EL (cell line): Measurements from ENCODE around the gene SRP68.
"Not testable (repeated sequence)": the region's sequence is repeated elsewhere in the genome, so short reads cannot be mapped to it uniquely, and the experiment has no call there.

Experiments
- DNase-seq: peaks from one replicate; pipeline ENCODE4 v3.0.0-alpha.2; 2016

SRP68 gene

GRCh38 chr17:76076146-76076764 lies 3.9 kb upstream of the SRP68 start:
- DNase-seq, result no peak

DNA sequence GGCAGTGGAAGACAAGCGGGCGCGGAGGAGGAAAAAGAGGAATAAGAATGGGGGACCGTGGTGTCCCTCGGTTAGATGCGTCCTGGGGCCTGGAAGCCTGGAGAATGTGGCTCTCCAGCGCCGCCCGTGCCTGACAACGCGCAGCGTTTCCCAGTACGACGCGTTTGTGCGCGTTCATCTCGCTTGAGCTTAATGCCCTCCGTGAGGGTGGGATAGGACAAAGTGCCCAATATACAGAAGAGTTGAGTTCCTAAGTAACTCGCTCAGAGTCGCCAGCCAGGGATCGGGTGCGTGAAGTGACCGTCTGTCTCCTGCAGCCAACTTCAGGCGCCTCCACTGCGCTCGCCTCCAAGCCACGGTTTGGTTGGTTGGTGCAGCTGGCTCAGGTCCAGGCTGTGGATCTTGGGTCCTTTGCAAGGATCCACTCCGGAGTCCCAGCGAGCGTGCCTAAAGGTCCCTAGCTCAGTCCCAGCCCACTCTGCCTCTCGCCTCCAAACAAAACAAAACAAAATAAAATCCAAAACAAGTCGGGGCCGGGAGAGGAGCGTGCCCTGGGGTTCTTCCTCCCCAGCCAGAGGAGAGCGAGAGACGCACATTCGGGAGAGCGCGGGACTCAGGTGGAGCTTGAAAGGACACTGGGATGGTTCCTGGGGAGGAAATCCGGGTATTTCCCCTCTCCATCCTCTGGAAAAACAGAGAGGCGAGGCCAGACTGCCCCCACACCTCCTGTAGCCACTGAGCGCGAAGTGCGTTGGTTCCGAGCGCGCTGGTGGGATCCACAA lies 3.2 kb upstream of the SRP68 start:
- DNase-seq, result no peak

GRCh38 chr17:76074390-76075363 lies 2.4 kb upstream of the SRP68 start, which contains the start of gene GALR2:
Gene GALR2, plus strand, starts transcription at chr17:76074781. Its CDS starts 103 bp downstream, at chr17:76074884.
- no peak for DNase-seq

GRCh38 chr17:76071531-76072147 lies 678 bp downstream of the SRP68 start:
- DNase-seq, result no peak

GRCh38 chr17:76065775-76066174 lies 6.5 kb downstream of the SRP68 start:
- no peak for DNase-seq

DNA sequence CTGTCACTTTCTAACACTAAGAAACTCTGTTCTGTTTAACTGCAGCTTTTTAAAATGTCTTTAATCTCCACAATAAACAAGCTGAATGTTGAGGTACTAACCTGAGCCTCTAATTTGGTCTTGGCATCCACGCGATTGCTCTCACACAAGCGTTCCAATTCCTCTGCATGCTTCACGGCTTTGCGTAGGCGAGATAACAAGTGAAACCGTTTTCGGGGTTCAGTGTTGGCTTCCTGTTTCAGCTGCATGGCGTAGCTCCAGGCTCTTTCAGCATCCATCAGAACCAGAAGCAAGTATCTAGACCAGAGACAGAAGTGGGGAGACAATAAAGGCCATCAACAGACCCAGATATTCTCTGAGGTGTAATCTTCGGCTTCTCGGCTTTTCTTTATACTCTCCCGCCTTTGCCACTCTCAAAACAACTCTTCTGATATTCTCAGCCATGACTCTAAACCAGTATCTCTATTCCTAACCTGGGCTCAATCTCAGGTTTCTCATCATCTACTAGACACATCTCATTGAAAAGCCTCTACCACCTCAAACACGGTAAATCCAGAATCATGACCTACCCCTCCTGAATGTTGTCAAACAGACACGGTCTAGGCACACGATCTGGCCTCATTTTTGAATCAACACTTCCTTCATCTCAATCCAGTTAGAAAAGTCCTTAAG lies 8.3 kb downstream of the SRP68 start:
- DNase-seq, result no peak

- not testable (repeated sequence) for DNase-seq
Observed at GRCh38 chr17:76058264-76058663, 14.1 kb downstream of the SRP68 start.

DNA sequence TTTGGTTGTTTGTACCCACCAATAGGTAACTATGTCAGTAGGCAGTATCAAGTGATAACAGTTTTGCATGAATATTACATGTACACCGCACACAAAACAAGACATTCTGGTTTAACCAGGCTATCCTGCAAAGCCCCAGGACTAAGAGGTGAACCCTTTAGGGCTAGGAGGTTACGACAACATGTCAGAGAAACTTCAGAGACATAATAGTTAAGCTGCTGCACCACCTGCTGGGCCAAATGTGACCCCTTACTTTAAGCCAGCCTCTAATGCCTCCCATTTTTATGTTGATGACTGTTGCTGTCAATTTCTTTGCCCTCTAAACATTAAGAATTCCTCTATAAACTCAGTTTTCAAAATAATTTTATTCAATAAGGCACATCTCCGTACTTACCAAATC lies 15.4 kb downstream of the SRP68 start:
- no peak for DNase-seq

- peak; percentile 41 for DNase-seq
Observed at GRCh38 chr17:76054112-76054476, 18.2 kb downstream of the SRP68 start.

- DNase-seq, result peak; percentile 74
Observed at GRCh38 chr17:76053246-76054111, 18.8 kb downstream of the SRP68 start.

DNA sequence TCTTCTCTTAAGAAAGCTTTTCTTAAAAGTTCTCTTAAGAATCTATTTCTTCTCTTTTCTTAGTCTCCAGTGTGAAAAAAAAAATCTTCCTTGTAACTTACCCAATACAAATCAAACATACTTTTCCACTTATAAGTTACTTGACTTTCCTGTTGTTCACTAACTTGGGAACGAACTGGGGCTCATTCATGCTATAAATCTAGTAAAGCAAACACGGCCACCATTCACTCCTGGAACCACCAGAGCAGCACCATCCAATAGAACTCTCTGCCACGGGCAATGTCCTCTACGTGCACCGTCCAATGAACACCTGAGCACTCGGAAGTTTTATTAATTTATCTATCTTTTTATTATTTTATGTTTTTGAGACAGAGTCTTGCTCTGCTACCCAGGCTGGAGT lies 20.8 kb downstream of the SRP68 start:
- DNase-seq, result no peak

DNA sequence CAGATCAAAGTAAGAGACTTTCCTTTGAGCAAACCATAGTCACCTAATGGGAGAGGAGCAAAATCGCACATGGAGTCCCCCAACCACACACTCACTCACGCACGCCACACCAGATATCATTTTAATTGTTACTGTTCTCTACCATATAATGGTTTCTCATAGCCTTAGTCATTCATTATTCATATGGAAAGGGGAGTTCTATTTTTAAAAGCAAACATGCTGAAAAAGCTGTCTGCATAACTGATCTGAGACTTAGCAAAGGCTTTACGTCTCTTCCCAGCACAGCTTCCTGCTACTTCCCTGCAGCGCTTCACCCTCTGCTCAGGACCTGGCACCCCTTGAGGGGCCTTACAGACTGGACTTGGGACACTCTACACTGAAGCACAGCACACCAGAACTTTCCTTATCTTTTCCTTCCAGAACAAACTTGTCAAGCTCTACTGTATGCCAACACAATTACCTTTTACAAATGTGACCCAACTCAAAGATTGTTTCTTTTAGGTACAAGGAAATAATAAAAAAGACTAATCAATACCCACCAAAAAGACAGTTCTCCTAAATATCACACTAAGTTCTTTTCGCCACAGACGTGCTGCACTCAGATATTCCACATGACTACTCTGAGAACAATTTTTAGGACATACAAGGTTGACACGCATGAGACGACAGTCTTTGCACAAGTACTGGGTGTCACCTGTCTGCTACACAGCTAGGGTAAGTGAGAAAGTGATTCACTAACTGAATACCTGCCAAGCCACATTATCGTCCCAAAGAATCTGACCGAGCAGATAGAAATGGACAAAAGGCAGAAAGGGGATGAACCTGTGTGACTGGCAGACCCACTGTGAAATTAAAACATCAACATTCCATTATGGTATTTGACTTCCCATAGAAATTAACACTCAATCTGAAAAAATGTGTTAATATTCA lies 21.5 kb downstream of the SRP68 start:
- no peak for DNase-seq

DNA sequence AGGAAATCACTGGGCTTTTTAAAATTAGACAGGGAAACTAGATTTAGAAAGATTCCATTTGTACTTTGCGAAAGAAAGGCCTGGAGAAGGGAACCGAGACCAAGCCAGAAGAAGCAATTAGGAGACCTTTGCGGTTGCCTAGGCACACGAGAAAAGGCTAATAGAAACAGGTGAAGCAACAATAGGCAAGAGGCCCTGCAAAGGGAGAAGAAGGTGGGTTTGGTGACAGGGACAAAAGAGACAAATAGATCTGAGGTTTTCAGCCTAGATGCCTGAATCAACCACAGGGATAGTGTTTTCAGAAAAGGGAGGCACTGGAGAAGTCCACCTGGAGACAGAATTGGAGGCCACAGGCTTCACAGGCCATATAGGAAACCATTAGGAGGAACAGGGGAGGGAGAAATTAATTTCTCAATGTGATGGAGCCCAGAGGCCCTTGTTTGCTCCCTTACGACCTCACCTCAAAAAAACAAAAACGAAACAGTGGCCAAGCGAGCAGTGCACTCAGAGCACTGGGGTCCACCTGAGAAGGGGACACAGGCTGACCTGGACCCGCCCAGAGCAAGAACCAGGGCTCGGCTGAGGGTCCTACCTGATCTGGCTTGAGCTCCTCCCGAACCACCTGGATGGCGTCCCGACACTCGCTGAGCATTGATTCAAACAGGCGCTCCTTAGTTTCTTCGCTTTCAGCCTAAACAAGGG lies 22.3 kb downstream of the SRP68 start:
- DNase-seq, result no peak

DNA sequence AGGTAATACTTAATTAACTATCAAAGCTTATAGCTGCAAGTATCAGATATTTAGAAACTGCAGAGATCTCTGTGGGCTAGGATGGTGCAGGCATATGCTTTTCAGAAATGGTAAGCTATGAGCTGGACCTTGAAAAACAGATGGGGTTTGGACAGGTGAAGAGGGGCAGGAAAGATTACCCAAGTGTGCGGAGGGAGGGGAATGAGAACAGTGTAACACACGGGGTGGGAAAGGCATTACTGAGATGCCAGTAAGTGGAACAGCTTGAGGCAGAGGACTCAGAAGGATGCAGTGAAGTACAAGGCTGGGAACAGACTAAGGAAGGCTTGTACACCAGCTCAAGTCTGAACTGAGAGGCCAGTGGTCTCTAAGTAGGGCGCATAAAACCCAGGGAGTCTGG lies 23.1 kb downstream of the SRP68 start:
- DNase-seq, result no peak

GRCh38 chr17:76048711-76049110 lies 23.6 kb downstream of the SRP68 start:
- peak; percentile 83 for DNase-seq

DNA sequence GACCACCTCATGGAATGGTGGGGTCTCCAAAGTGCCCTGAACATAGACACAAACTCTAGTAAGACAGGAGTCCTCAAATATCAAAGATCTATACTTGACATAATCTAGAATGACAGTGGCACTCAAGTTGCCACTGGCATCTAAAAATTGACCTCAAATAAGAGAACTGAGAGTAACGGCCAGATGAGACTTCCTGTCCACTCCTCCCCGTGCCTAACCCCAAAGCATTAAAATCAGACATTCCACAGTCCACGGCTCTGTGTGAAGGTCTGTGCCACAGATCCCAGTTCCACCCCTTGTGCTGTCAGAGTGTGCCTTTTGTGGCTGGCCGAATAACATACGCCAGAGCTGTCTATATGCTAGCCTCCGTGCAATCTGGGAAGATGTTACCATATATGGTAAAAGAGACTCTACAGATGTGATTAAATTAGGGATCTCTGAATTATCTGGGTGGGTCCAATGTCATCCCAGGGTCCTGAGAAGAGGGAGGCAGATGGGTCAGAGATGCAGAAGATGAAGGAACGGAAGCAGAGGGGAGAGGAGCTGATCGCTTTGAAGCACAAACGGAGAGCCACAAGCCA lies 24.2 kb downstream of the SRP68 start:
- no peak for DNase-seq

GRCh38 chr17:76046064-76046463 lies 26.3 kb downstream of the SRP68 start:
- DNase-seq, result no peak

DNA sequence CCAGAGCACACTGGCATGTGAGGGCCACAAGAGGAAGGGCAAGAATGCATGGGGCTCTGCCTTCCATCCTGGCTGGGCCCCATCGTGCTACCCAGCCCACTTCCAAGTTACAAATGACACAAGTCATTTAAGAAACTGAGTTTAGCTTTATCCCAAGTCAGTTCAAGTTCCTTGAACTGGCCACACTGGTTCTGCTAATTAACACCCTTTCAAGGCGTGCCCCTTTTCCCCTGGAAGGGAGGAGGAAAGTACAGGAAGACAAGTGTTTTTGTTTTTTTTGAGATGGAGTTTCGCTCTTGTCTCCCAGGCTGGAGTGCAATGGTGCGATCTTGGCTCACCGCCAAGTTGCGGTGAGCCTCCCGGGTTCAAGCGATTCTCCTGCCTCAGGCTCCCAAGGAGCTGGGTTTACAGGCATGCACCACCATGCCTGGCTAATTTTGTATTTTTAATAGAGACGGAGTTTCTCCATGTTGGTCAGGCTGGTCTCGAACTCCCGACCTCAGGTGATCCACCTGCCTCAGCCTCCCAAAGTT lies 27.8 kb downstream of the SRP68 start:
- DNase-seq, result not testable (repeated sequence)

GRCh38 chr17:76042868-76043267 lies 29.4 kb downstream of the SRP68 start:
- DNase-seq, result not testable (repeated sequence)
